ENCODE measurements around the gene ZNF385C.
A peak's percentile ranks its signal among the peaks of the same experiment; 100 is the strongest.
"Not testable (repeated sequence)": the region's sequence is repeated elsewhere in the genome, so short reads cannot be mapped to it uniquely, and the experiment has no call there.

Gene ZNF385C

DNA sequence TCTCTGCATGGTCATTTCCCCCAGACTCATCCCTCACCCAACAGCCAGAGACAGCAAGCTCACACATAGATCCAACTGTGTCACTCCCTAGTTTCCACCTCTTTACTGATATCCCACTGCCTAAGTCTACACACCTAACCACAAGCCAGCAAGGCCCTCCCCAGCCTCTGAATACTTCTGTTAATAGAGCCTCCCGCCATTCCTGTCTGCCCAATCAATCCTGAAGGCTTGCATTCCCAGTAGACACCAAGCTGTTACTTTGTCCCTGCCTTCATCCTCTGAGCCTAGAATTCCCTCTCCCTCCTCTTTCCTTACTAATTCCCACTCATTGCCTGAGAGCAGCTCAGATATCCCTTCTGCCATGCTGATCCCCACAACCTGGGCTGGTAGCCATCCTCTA is 52.6 kb downstream of the ZNF385C start:
- DNase-seq = no peak

DNA sequence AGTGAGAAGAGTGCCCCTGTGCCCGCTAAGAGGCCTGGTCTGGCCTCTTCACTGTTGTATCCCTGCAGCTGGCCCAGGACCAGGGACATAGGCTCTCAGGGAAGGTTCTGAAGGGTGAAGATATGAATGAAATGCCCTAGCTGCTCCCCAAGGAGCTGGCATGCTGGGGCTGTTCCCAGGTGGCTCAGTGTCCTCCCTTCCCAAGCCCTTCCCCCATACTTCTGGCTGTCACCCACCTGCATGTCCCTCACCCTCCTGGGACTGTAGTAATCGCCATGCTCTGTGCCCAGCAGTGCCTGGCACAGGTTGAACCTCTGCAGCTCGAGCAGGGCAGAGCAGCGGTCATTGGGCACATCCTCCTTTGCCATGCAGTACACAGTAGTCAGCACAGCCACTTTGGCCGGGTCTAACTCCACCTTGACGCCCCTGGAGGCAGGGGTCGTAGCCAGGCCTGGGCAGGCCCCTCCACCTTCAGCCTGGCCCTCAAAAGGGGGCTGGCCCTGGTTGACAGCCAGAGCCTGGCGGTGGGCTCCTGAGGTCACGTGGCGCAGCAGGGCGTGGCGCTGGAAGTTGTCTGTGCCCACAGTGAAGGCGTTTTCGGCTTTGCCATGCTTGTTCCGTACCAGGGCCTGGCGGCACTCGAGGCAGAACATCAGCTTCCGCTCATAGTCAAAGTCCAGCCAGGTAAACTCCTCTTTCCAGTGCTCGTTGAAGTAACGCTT is 55.5 kb downstream of the ZNF385C start:
- no peak for DNase-seq

DNA sequence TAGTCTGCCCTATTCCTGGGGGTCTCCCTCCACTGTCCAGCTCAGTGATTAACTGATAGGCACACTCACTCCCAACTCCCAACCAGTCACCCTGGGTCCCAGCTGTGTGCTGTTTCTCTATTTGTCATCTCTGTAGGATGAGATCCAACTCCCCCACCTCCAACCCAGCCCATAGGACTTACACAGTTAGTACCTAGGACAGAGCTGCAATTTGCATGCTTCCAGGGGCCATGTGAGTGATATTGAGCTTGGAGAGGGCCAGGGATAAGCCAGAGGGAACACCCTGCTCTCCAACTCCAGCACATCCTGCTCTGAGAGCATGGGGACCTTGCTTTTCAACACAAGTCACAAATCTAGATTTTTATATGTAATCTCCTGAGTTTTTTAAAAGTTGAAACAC is 56.7 kb downstream of the ZNF385C start:
- no peak for DNase-seq

DNA sequence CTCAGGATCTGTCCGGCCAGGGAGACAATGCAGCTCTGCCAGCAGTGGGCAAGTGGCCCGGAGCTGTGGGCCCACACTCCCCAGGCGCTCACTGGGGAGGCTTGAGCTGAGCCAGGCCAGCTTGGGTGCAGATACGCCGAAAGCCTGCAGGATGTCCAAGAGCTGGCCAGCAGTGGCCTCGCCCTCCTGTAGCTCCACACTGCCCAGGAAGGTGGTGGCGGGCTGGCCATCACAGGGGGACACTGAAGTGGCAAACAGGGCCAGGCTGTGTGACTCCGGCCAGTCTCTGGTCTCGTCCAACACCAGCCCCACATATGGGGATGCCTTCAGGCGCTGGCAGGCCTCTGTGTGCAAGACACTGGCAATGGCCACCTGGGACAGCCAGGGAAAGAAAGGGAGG is 57.5 kb downstream of the ZNF385C start:
- no peak for DNase-seq

DNA sequence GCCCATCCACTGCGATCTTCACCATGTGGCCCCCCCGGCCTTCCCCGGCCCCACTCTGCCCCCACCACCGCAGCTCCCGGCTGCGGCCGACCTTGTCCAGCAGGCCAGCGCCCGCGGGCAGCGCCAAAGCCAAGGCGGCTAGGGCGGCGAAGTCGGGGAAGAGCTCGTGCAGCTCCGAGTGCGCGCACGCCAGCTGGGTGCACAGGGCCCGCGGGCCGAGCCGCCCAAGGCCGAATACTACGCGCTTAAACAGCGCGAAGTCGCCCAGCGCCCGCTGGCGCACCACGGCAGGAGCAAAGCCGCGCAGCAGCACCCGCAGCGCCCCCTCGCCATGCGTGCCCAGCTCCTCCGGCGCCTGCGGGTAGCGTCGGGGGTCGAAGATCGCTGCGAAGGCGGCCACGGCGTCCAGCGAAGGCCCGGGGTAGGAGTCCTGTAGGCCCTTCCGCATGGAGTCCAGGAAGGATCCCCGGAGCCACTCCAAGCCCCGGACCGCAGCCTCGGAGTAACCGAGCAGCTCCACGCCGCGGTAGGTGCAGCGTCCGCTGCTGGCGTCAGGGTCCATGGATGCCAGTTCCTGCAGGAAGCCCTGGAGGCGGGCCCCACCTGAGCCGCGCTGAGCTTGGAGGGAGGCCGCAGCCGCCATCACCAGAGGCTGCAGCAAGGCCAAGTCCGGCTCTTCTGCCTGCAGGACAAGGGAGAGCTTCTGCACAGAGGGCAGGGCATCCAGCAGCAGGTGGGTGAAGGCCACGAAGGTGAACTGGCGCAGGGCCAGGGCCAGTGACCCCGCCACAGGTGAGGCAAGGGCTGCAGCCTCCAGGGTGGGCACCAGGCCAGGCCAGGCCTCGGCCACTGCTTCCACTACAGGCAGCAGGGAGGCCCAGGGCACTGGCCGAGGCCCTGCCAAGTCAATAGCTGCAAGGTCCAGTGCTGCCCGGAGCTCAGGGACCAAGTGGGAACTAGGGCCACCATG is 58.2 kb downstream of the ZNF385C start:
- no peak for DNase-seq

DNA sequence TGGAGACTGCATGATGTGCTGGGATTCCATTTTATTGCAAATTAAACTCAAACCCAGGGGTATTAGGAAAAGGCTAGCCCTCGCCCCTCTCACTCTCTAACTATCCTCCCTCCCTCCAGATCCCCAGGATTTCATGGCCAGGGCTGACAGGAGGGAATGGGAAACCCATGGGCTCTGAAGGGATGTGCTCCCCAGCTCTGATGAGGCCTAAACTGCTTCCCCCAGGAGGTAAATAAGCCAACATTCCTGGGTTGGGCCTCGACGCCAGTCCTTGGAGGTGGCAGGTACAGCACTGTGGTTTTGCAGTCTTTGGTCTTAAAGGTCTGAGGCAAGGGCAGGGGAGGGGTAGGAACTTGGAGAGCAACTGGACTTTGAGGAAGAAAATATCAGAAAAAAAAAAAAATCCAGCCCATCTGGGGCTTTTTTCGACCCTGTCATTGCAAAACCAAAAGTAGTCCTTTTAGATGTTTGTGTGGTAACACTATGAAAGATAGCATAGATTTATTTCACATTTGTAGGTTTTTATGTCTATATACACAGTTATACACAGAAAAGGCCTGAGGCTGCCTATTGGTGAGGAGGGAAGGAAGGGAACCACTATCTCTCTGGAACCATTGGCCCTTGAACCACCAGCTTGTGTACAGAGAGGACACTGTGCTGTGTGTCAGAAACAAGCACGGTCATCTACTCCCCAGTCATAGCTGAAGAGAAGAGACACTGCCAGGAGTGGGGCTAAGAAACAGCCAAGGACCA is 59.9 kb downstream of the ZNF385C start:
- DNase-seq = no peak

DNA sequence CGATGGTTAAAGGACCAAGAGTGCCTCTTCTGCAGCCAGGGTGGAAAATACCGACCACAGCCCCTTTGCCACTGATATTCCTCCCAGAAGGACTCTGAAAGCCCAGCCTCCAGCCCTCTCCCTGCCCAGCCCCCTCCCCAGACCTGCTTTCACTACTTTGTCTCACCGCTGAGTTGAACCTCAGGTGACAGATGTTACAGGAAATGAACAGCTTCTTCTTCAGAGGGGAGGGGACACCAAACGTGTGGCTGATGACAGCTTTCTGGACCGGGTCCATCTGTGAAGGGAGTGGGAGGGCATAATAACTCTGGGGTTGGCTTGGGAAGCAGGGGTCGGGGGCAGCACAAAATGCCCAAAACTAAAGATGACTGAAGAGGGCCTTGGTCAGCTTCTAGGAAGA is 64.2 kb downstream of the ZNF385C start:
- DNase-seq = no peak

DNA sequence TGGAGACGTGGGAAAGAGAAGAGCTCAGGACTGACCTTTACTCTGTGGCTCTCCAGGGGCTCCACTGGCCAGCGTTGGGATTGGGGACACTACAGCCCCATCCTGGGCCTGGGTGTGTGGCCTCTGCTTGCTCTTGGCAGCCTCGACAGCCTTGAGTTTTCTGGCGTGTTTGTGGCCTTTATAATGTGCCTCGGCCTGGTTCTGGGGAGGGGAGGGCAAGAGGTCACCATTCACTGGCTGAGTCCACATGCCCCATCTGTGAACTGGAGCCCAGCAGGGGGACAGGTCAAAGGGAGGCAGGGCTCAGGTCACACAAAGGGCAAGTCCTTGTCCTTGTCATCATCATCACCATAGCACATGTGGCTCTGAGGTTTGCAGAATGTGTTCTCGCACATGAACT is 66.7 kb downstream of the ZNF385C start:
- no peak for DNase-seq

DNA sequence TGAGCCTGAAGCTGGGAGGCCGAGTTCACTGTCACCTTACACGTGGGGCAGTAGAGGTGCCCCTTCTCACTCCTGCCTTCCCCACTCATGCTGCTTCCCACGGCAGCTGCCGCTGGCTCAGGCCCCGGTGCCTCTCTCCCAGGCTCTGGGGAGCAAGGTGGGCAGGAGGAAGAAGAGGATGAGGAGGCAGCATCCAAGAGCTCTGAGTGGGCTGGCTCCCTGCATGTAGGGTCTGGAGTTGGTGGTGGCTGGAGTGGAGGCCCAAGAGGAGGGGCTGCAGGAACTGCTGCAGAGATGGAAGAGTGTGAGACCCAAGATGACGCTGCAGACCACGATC is 69.5 kb downstream of the ZNF385C start:
- no peak for DNase-seq

DNA sequence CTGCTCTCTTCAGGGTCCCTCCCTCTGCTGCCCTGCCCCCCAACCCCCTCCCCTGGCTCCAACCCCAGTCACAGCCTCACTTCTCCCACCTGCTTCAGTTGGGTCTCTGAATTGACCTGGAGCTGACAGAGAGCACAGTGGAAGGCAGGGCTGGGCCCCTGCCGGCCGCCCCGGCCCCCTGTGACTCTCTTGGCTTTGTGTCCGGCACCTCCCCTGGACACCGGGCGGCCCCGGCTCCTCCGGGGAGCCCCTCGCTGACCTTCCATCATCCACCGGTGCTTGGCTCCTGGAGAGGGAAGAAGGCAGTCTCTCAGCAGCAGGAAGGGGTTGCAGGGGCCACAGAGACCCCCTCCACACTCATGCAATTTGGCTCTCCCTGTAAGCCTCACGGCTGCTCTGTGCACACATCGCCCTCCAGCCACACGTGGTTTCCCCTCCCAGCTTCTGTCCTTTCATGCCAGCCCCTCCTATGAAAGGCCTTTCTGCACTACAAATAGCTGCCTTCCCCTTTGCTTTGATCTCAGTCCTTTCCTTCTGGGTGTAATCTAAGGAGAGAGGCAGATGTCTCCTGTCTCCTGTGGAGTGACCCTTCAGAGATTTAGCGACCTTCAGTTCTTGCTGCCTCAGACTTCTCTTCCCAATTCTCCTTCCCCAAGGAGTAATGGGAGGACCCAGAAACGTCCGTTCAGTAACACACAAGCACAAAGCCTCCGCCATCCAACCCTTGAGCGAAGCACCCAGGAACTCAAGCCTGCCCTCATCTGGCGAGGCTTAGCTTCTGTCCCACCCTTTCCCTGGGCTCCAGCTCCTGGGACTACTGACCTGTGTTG is 70.1 kb downstream of the ZNF385C start:
- no peak for DNase-seq

DNA sequence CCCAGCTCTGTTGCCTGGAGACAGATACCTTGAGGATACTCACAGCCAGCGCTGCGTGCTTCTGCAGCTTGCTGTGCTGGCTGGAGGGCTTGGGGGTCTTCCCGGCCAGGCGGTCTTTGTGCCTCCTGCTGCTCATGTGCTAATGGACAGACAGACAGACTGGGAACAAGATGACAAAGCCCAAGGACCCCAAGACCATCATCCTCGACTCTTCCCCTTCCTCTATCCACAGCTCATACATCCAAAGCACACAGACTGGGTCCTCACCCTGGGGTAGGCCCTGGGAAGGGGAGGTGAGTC is 70.7 kb downstream of the ZNF385C start:
- no peak for DNase-seq

DNA sequence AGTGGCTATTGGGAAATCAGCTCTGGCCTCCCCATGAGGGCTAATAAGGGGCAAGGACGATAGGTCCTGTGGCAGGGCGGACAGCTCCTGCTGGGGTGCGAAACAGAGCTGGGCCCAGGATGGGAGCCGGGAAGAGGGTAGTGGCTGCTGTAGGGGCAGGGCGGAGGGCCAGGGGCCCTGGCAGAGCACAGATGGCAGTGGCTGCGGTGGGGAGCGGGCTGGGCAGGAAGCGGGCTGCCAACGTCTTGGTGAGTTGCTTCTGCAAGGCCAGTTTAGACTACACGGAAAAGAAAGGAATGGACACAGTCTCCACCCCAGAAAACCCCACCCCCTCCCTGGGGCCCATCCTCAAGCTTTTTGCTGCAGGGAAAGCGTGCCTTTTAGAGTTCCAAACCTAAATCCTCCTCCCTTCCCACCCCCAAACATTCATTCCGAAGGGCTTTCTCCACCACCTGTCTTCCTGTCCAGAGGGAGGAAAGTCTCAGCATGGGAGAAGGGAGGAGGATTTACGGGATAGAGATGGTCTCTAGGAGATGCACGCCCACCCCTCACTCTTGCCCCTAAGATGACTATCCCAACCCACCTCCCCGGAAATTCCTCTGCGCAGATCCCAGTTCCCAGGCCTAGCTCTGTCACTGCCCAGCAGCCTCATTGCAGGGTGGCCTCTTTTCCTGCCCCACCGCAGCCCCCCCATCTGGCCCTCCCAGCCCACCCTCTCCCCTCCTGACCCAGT is 71.2 kb downstream of the ZNF385C start:
- no peak for DNase-seq

DNA sequence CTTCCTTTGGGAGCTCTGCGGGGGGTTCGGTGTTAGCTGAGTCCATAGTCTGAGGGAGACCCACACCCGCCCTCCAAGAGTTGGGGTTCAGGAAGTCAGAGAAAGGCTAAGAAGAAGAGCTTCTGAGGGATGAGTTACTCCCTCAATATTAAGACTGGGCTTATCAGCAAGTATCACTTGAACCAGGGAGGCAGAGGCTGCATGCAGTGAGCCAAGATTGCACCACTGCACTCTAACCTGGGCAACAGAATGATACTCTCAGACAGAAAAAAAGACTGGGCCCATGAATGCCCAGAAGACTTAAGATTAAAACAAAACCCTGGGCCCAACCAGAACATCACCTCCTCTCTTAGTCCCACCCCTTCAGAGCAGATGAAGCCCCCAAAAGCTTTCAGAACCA is 72.3 kb downstream of the ZNF385C start:
- DNase-seq = no peak

DNA sequence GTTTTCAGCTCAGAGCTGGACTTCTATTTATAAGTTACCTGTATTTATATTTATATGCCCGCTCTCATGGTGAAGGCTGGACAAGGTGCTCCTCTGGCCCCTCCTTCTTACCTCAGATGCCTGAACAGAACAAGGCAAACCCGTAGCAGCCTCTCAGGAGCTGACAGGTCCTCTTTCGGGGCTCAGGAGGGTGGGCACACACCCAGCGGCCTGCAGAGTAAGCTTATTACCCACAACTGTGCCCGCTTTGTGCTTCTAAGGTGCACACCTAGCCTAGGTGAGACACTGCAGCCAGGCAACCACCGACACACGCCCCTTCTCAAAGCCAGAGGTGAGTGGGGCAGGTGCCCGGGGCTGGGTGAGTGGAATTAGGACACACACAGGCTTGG is 73.1 kb downstream of the ZNF385C start:
- DNase-seq = no peak

DNA sequence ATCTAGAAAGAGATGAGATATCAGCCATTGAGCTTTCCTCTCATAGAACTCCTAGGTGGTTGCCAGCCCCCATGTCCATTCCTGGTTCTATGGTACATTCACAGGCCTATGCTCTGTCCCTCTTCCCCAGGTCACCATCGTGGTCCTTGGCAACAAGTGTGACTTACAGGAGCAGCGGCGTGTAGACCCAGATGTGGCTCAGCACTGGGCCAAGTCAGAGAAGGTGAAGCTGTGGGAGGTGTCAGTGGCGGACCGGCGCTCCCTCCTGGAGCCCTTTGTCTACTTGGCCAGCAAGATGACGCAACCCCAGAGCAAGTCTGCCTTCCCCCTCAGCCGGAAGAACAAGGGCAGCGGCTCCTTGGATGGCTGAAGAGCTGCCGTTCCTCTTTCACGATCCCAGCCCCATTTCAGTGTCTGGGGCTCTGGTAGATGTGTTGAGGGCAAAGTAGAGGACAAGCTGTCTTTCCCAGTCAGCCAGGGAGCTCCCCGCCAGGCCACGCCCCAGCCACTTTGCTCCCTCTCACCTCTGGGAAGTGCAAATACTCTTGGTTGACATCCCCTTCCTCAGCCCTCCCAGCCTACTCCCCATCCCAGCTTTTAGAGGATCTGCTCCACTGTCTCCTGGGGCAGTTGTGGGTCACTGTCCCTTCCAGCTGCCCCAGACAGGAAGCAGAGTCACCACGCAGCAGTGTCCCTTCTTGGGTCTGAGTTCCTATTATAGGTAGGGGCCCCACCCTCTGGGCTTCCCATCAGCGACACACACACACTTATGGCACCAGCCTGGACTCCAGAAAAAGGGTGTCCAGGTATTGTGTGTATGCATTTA is 74.5 kb downstream of the ZNF385C start:
- peak; percentile 19 for DNase-seq

DNA sequence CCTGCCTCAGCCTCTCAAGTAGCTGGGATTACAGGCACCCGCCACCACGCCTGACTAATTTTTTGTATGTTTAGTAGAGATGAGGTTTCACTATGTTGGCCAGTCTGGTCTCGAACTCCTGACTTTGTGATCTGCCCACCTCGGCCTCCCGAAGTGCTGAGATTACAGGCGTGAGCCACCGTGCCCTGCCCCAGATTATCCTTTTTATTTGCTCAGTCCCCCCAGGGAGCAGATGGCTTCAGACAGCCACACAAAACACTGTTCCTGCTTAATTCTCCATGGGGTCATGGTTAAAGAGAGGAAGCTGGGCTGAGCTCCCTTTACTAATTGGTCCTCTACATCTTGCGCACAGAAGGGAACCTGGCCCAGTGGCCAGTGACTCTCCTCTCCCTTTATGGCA is 77.4 kb downstream of the ZNF385C start:
- not testable (repeated sequence) for DNase-seq

DNA sequence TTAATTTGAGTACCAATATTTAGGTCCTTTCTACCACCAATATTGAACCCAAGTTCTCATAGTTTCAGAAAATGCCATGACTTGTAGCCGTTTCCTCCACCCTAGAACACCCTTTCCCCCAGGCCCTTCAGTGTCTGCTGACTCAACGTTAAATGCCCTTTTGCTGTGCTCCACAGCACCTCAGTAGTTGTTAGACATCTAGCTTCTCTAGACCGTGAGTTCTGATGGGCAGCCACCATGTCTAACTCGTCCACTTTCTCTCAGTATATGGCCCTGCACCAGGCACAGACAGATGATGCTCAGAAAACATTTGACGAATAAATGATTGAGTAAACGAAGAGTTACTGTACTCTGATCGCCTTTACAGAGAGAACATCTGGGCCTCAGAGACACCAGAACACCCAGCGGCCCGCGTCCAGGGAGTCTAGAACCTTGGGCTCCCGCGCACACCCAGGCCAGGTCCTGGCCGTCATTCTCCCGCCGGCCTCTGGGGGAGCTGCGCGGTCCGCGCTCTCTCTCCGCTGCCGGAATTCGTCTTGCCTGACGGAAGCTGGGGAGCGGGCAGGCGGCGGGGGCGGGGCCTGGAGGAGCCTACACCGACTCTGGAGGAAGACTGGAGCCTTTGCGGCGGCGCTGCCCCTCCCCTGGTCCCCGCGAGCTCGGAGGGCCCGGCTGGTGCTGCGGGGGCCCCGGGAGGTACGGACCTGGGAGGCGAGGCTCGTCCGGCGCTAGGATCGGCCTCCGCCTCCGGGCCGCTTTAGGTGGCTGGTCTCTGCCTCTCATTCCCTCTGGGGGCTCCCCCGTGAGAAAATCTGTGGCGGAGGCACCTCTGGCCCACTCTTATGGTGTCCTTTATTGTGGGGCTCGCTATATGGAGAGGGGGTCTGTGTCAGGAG is 78.5 kb downstream of the ZNF385C start, which contains the start of gene NKIRAS2:
Gene NKIRAS2, plus strand, starts transcription at position 582 of the 896 bp plus-strand sequence. CDS start 1,488 bp downstream, outside the sequence.
- peak; percentile 88 for DNase-seq

DNA sequence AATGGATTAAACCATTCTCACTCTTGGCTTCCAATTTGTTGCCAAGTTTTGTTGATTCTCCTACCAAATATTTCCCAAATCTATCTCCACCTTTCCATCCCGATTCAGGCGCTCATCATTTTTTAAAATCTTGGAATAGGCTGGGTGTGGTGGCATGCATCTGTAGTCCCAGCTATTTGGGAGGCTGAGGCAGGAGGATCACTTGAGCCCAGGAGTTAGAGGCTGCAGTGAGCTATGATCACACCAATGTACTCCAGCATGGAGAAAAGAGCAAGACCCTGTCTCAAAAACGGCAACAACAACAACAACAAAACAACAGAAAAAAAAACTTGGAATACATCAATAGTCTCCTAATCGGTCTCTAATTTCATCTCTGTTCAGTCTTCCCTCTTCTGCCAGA is 79.3 kb downstream of the ZNF385C start:
- no peak for DNase-seq

DNA sequence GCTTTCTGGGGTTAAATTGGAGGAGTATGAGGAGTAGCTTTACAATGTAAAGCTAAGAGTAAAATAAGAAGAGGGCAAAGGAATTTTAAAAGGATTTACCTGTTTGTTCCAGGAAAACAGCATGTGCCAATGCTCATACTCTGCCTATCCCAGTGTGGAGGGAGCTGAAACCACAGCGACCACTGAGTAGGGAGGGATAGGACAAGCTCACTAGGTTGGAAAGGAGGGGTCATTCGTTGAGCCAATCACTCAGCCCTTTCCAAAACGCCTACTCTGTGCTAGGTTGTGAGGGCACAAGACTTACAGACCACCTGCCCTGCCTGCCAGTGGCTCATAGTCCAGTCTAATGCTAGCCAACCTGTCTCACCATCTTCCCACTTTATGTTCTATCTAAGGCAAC is 79.9 kb downstream of the ZNF385C start:
- DNase-seq = no peak

DNA sequence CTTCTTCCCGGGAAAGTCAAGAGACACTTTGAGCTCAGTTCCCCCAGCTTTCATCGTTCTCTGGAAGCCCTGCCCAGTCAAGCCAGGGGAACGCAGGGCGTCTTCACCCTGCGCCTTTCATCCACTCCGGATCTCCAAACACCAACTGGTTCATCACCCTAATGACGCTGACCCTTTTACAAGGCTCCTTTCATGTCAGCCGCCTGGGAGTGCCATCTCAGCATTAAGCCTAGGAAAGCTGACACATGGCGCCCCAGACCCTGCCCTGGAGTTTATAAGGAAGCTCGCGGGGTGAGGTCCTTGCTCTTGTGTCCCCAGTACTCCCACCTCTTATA is 80.4 kb downstream of the ZNF385C start:
- no peak for DNase-seq
